ENCODE measurements around the gene SERPINB12. TPM values are rescaled to one million over a fixed set of nuclear protein-coding genes. Genes with fewer than 3 reads are reported as not detected.

The SERPINB12 gene
- polyA plus RNA-seq, 4 donors: not detected

- DNase-seq (ENCODE audit: low read depth in 4 of 4, low spot score in 2 of 4): no peak
These were observed 7.9 kb downstream of the SERPINB12 start for GRCh38 chr18:63550068-63550467.

DNA sequence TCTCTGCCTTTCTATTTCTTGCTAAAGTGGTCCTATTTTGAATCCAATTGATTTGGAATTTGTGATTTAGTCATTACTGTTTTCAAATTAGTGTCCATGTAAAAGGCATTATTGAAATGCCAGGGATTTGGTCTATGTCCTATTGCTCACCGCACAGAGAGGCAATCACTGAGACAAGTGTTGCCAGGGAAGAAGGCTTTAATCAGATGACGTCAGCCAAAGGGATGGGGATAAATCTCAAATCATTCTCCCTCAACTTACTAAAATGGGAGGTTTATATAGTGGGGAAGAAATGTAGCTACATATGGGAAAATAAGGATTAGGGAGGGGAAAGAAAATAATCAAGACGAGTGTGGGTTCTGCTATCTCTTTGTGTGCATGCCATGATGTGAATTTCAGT, 9.6 kb downstream of the SERPINB12 start:
- DNase-seq (ENCODE audit: low read depth in 4 of 4, low spot score in 2 of 4): no peak

- no peak for DNase-seq (ENCODE audit: low read depth in 4 of 4, low spot score in 2 of 4)
These were observed 10.4 kb downstream of the SERPINB12 start for GRCh38 chr18:63552581-63552980.

GRCh38 chr18:63553081-63553480, 10.9 kb downstream of the SERPINB12 start:
- DNase-seq (ENCODE audit: low read depth in 4 of 4, low spot score in 2 of 4): no peak

- DNase-seq (ENCODE audit: low read depth in 4 of 4, low spot score in 2 of 4): no peak
These were observed 17.7 kb downstream of the SERPINB12 start for GRCh38 chr18:63559567-63560491.

GRCh38 chr18:63562284-63562683, 20.1 kb downstream of the SERPINB12 start:
- no peak for DNase-seq (ENCODE audit: low read depth in 4 of 4, low spot score in 2 of 4)

GRCh38 chr18:63564021-63564420, 21.9 kb downstream of the SERPINB12 start:
- DNase-seq (ENCODE audit: low read depth in 4 of 4, low spot score in 2 of 4): no peak

DNA sequence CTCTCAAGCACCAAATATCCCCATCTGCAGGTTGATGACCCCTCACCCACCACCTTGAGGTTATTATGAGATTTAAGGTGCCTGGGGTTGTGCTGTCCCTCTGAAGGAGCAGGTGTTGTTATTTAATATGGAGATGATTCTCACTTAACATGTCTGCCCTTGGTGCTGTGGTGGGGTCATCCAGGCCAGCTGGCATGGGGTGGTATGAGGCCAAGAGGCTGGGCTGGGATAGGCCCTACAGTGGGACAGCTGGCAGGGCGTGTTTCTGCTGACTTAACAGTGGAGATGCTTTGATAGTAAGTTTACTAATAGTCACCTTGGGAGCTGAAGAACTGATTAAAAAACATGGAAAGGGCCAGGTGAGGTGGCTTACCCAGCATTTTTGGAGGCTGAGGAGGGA, 22.4 kb downstream of the SERPINB12 start:
- no peak for DNase-seq (ENCODE audit: low read depth in 4 of 4, low spot score in 2 of 4)

- no peak for DNase-seq (ENCODE audit: low read depth in 4 of 4, low spot score in 2 of 4)
These were observed 25.1 kb downstream of the SERPINB12 start for GRCh38 chr18:63567276-63567675.

- DNase-seq (ENCODE audit: low read depth in 4 of 4, low spot score in 2 of 4): no peak
These were observed 25.7 kb downstream of the SERPINB12 start for GRCh38 chr18:63567825-63568224.

- no peak for DNase-seq (ENCODE audit: low read depth in 4 of 4, low spot score in 2 of 4)
These were observed 28.6 kb downstream of the SERPINB12 start for GRCh38 chr18:63570721-63571120.

DNA sequence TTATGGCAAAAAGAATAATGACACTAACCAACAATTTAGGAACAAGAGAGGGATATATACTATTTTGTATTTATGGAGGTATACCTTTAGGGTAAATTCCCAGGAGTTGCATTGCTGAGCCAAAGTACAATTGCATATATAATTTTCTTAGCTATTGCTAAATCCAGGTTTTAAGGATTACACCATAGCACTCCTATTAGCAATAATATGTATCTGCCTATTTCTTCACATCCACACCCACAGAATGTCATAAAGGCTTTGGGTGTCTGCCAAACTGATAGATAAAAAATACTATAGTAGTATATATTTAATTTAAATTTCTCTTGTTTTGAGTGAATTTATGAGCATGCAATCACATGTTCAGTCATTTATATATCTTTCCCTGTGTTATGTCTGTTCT, 33.5 kb downstream of the SERPINB12 start:
- DNase-seq (ENCODE audit: low read depth in 4 of 4, low spot score in 2 of 4): no peak

DNA sequence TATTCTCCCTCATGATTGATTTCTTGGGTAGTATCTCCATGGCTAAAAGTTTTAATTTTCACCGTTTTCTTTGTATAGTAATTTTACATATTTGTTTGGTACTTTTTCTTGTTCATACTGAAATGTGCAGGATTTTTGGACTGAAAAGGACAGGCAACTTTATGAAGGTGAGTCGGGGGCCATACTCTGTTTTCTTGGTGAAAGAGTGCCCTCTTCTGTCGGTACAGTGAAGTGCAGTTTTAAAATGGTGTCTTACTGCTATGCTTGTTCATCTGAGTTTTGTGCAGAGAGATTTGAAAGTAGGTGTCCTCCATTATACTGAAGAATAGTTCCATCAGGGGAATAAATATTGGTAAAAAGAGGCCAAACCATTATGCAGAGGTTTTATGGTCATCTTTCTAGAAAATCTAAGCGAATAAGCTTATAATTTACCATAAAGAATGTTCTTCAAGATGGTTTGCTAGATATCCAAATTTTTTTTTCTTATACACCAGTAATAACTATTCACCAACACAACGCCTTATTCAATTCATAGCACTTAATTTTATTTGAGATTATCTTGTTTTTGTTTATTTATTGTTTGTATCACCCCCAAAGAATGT, 36.3 kb downstream of the SERPINB12 start:
- DNase-seq (ENCODE audit: low read depth in 4 of 4, low spot score in 2 of 4): peak in 3 of 4 donors; percentile 20 to 32 (median 21)

DNA sequence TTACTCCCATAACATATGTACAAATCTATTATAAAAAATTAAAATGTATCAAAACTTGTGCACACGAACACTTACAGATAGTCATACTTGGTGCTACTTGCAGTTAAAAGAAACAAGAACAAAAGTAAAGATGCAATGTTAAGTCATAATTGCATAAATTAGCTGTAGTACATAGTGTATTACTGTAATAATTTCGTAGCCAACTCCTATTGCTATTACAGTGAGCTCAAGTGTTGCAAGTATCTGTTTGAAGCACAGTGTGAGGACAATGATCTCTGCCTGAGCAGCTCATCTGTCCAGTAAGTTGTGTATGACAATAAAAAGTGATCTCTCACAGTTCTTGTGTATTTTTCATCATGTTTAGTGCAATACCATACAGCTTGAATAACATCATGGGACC, 37.4 kb downstream of the SERPINB12 start:
- no peak for DNase-seq (ENCODE audit: low read depth in 4 of 4, low spot score in 2 of 4)

GRCh38 chr18:63585988-63586387, 43.8 kb downstream of the SERPINB12 start:
- DNase-seq (ENCODE audit: low read depth in 4 of 4, low spot score in 2 of 4): no peak

DNA sequence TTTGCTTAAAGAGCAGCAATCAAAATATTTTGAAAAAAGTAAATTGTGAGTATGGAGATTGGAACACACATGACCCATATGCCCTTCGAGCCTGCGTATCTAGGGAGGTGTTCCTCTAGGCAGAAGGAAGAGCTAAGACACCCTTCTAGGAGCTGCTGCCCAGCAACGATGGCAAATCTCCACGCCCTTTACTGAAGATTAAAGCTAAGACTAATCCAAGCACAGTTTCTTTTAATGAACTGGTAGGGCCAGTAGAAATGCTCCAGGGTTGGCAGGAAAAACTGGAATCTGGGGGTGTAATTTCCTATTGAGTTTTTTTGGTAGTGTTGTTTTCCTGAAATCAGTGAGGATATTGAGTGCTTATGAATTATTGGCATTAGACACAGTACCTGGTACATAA, 44.3 kb downstream of the SERPINB12 start:
- DNase-seq (ENCODE audit: low read depth in 4 of 4, low spot score in 2 of 4): no peak

GRCh38 chr18:63586966-63587365, 44.8 kb downstream of the SERPINB12 start, which contains the start of gene SERPINB13:
TSS of gene SERPINB13 (plus strand) at chr18:63587343. CDS start at chr18:63588668, 1,325 bp downstream.
- no peak for DNase-seq (ENCODE audit: low read depth in 4 of 4, low spot score in 2 of 4)

DNA sequence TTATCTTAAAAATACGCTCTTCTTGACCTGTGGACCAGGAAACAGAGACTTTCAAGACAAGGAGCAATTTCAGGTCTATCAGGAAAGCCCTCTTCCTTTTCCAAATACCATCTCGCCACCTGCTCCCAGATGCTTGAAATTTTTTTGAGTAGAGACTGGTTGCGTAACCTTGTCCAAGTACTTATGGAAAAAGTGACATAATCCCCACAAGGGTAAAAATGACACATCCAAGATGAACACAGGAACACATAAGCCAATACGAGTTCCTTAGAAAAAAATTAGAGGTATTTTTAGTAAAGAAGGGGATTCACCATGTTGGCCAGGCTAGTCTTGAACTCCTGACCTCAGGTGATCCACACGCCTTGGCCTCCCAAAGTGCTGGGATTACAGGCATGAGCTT, 46.7 kb downstream of the SERPINB12 start:
- no peak for DNase-seq (ENCODE audit: low read depth in 4 of 4, low spot score in 2 of 4)

DNA sequence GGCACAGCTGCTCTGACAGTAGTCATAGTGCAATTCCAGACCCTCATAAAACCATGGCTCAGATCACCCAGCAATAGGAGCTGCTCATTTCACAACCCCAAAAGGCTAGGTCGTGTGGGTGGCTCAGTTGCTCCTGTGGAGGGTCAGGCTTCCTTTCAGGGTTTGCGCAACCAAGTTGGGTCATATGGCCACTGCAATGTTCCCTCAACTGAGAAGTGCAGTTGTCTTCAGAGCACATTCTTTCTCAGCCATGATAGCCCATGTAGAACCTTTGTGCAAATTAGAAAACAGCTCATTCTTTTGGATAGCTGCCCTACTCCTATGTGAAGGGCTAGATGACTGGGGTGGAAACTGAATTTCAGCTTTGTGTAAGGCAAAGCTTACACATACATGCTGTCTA, 48.2 kb downstream of the SERPINB12 start:
- DNase-seq (ENCODE audit: low read depth in 4 of 4, low spot score in 2 of 4): no peak

DNA sequence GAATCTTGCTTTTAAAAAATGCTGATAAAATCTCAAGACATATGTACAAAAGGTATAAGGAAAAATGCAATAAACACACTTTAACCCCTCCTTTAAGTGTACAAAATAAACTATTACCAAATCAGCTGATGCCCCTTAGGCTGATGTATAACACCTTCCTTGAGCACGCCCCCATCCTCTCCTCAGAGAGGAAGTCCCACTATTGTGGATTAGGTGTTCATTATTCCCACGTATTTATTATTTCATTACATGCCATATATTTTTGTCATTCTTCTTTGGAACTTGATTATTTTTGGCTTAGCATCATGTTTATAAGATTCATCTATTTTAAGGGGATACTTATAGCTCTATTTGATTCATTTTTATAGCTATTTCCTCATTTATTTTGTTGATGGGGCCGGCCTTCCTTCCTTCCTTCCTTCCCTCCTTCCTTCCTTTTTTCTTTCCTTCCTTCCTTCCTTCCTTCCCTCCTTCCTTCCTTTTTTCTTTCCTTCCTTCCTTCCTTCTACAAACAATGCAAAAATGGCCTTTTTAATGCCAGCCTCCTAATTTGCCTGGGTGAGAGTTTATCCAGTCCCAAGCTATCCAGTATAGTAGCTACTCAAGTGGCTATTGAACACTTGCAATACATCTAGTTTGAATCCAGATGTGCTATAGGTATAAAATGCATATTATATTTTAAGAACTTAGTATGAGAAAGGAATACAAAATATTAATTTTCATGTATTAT, 49.0 kb downstream of the SERPINB12 start:
- DNase-seq (ENCODE audit: low read depth in 4 of 4, low spot score in 2 of 4): no peak

- DNase-seq (ENCODE audit: low read depth in 4 of 4, low spot score in 2 of 4): no peak
These were observed 49.6 kb downstream of the SERPINB12 start for GRCh38 chr18:63591725-63592124.

All from left renal cortex interstitium (tissue), 4 donors.